GM12892 (cell line): Measurements from ENCODE around the gene PRSS33.

Experiments
- DNase-seq: peaks from one replicate; pipeline ENCODE4 v3.0.0; 2011; ENCODE audit not compliant: insufficient read length
- FAIRE-seq: peaks from 2 replicates; lab custom pipeline; 2011; peaks lifted over from hg19 to GRCh38; lab: Jason Lieb, UNC
- POLR2A ChIP-seq: IDR thresholded peaks from 2 replicates; pipeline ENCODE4 v1.6.1; 2011; ENCODE audit warnings: low read depth, low read length, control low read depth
- POLR2AphosphoS5 ChIP-seq: IDR thresholded peaks from 2 replicates; pipeline ENCODE4 v1.6.1; 2011; ENCODE audit warnings: low read depth, low read length, control low read depth
- TAF1 ChIP-seq: IDR thresholded peaks from 2 replicates; pipeline ENCODE4 v1.6.1; 2011; ENCODE audit warnings: low read depth, mild to moderate bottlenecking, control low read depth, low read length, borderline replicate concordance

PRSS33 gene

GRCh38 chr16:2827831-2828520 is 40.6 kb upstream of the PRSS33 start:
- DNase-seq (no peak), FAIRE-seq (no peak)
- TF ChIP-seq TAF1 (no peak), POLR2AphosphoS5 (no peak), POLR2A (no peak)

GRCh38 chr16:2827374-2827791 is 40.0 kb upstream of the PRSS33 start:
- TF ChIP-seq TAF1 = no peak
- no peak for TF ChIP-seq POLR2AphosphoS5
- FAIRE-seq = no peak
- no peak for DNase-seq

GRCh38 chr16:2826591-2827373 is 39.4 kb upstream of the PRSS33 start:
- no peak for DNase-seq
- no peak for FAIRE-seq
- TF ChIP-seq POLR2A (no peak), POLR2AphosphoS5 (no peak), TAF1 (no peak)

- no peak for FAIRE-seq
Measured at GRCh38 chr16:2825906-2826305, 38.5 kb upstream of the PRSS33 start.

GRCh38 chr16:2825049-2825742 is 37.8 kb upstream of the PRSS33 start:
- DNase-seq (no peak), FAIRE-seq (no peak)

More at GRCh38 chr16:2825906-2826305, 38.5 kb upstream of the PRSS33 start:
- DNase-seq = no peak
- TF ChIP-seq POLR2A (no peak), TAF1 (no peak), POLR2AphosphoS5 (no peak)

GRCh38 chr16:2824626-2825025 is 37.3 kb upstream of the PRSS33 start:
- no peak for FAIRE-seq

More at GRCh38 chr16:2825049-2825742, 37.8 kb upstream of the PRSS33 start:
- TF ChIP-seq POLR2AphosphoS5 (no peak), TAF1 (no peak), POLR2A (no peak)

GRCh38 chr16:2822496-2822895 is 35.1 kb upstream of the PRSS33 start:
- TF ChIP-seq POLR2AphosphoS5 (no peak), POLR2A (no peak), TAF1 (no peak)
- FAIRE-seq = no peak
- no peak for DNase-seq

More at GRCh38 chr16:2824626-2825025, 37.3 kb upstream of the PRSS33 start:
- no peak for DNase-seq
- TF ChIP-seq POLR2A (no peak), POLR2AphosphoS5 (no peak), TAF1 (no peak)

GRCh38 chr16:2822158-2822495 is 34.8 kb upstream of the PRSS33 start:
- TF ChIP-seq POLR2A = no peak

GRCh38 chr16:2821487-2822157 is 34.3 kb upstream of the PRSS33 start:
- no peak for FAIRE-seq
- TF ChIP-seq POLR2A (no peak), POLR2AphosphoS5 (no peak), TAF1 (no peak)
- DNase-seq = no peak

More at GRCh38 chr16:2822158-2822495, 34.8 kb upstream of the PRSS33 start:
- FAIRE-seq (no peak), DNase-seq (no peak)

GRCh38 chr16:2820836-2821486 is 33.6 kb upstream of the PRSS33 start:
- TF ChIP-seq POLR2A (no peak), TAF1 (no peak), POLR2AphosphoS5 (no peak)
- FAIRE-seq (no peak), DNase-seq (no peak)
